Measurements from ENCODE around the gene LILRB1. TPM values are rescaled to one million over a fixed set of nuclear protein-coding genes. Genes with fewer than 3 reads are reported as not detected.

LILRB1 gene
- total and polyA plus RNA-seq, 2 of the 13 experiments (the other 11 are each of a cell fraction or from before 2014, with no cell fraction given), result not detected

DNA sequence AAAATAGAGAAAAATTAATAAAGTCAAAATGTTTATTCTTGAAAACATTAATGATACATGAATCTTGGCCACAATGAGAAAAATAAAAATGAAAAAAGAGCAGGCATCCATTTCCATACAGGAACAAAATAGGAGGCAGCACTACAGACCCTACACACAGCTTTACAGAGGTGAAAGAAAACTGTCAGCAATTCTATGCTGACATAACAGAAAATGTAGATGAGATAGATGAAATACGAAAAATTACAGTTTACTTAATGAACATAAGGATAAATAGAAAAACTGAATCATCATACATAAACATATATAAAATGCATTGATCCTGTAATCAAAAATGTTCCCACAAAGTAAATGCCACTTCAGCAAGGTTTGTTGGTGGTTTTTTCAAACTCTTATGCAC lies 38.1 kb downstream of the LILRB1 start:
- no peaks in the 10 kb centered on the region for H4K20me1 ChIP-seq (ENCODE audit: insufficient read depth, low read length)
- no peak overlapping the region for H3K27ac ChIP-seq (ENCODE audit: extremely low read length, insufficient read depth, low read length)
- no peak overlapping the region for H2AFZ ChIP-seq (ENCODE audit: low read length)
- no peaks in the 10 kb centered on the region for H3K4me1 ChIP-seq (ENCODE audit: insufficient read depth, low read length)
- no peak for ATAC-seq
- CTCF ChIA-PET (ENCODE audit: low intra/inter-chr PET ratio, low total read pairs), result no interaction called here
- POLR2A ChIA-PET, result no interaction called here
- H3K4me3 ChIP-seq (replicated peaks in 1 of 3; ENCODE audit: insufficient read depth in 1 of 3, low read depth in 2 of 3, low read length in 3 of 3), result no peak overlapping the region
- no TSS peak for BruUV-seq (replicated peaks)
- TF ChIP-seq HCFC1 (IDR thresholded peaks at IDR 0.05; ENCODE audit: low read depth, low read length), result no peak
- no peak for TF ChIP-seq FOSL2 (CRISPR knock-in tag; IDR thresholded peaks at IDR 0.05)
- no peak for TF ChIP-seq ARID2 (CRISPR knock-in tag; IDR thresholded peaks at IDR 0.05; ENCODE audit: borderline replicate concordance)
- TF ChIP-seq MAFF (IDR thresholded peaks at IDR 0.05; ENCODE audit: low read depth, low read length), result peak; percentile 55; the same call in 1 of the 2 replicates
- no peak for TF ChIP-seq HNF4G (IDR thresholded peaks at IDR 0.05; ENCODE audit: borderline replicate concordance, low read depth, low read length)
- TF ChIP-seq HNF4G (CRISPR knock-in tag; IDR thresholded peaks at IDR 0.05; ENCODE audit: borderline replicate concordance, low read depth), result no peak
- TF ChIP-seq RFX5 (IDR thresholded peaks at IDR 0.05; ENCODE audit: low read depth, low read length), result no peak
- no peak for TF ChIP-seq CTCF (CRISPR knock-in tag; IDR thresholded peaks at IDR 0.05)
- TF ChIP-seq SETDB1 (CRISPR knock-in tag; IDR thresholded peaks at IDR 0.05; ENCODE audit: borderline replicate concordance), result no peak
- TF ChIP-seq MAFK (conservative IDR thresholded peaks at IDR 0.05 in 1 of 2, IDR thresholded peaks at IDR 0.05 in 1 of 2; ENCODE audit: low read length in 2 of 2), result peak in 1 of 2 experiments; percentile 64; a peak in 2 of 4 replicates
- TF ChIP-seq DR1 (CRISPR knock-in tag; IDR thresholded peaks at IDR 0.05), result no peak
- TF ChIP-seq CCDC6 (CRISPR knock-in tag; IDR thresholded peaks at IDR 0.05), result no peak
- TF ChIP-seq, protein P1, sequence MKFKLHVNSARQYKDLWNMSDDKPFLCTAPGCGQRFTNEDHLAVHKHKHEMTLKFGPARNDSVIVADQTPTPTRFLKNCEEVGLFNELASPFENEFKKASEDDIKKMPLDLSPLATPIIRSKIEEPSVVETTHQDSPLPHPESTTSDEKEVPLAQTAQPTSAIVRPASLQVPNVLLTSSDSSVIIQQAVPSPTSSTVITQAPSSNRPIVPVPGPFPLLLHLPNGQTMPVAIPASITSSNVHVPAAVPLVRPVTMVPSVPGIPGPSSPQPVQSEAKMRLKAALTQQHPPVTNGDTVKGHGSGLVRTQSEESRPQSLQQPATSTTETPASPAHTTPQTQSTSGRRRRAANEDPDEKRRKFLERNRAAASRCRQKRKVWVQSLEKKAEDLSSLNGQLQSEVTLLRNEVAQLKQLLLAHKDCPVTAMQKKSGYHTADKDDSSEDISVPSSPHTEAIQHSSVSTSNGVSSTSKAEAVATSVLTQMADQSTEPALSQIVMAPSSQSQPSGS (CRISPR knock-in tag; IDR thresholded peaks at IDR 0.05), result no peak
- TF ChIP-seq SMYD3 (CRISPR knock-in tag; IDR thresholded peaks at IDR 0.05), result no peak
- TF ChIP-seq BCL3 (CRISPR knock-in tag; IDR thresholded peaks at IDR 0.05), result no peak
- TF ChIP-seq TARDBP (CRISPR knock-in tag; IDR thresholded peaks at IDR 0.05), result no peak
- WGBS (ENCODE audit: low lambda C conversion rate), result 2% methylated on average over 1 of the region's 1 CpG
- H3K9me3 ChIP-seq (ENCODE audit: low read length), result no peaks in the 10 kb centered on the region
- H3K79me2 ChIP-seq (ENCODE audit: insufficient read depth, low read length), result no peaks in the 10 kb centered on the region
- in situ Hi-C loops (cut with HindIII; ENCODE audit: extremely low pct_ligation_motif_present, low pct_unique_long_range_greater_than_20kb) (no loop called here), intact Hi-C loops (cut with micrococcal nuclease; ENCODE audit: unreplicated experiment) (no loop called here)
- FAIRE-seq, result no peak
- no peaks in the 10 kb centered on the region for H3K27me3 ChIP-seq (ENCODE audit: control insufficient read depth in 1 of 2, insufficient read depth in 2 of 2, low read length in 2 of 2)
- no peak overlapping the region for H3K4me2 ChIP-seq (ENCODE audit: low read depth, low read length)
- no peaks in the 10 kb centered on the region for H3K36me3 ChIP-seq (replicated peaks in 1 of 2; ENCODE audit: control insufficient read depth in 1 of 2, insufficient read depth in 2 of 2, low read length in 2 of 2)
- DNase-seq (ENCODE audit: low spot score), result no peak
- H3K9ac ChIP-seq (ENCODE audit: insufficient read depth, low read depth, low read length), result no peak overlapping the region

Measured in HepG2 (cell line).